OCI-LY7 (cell line): ENCODE data around the gene ORC3. TPM values are rescaled to one million over a fixed set of nuclear protein-coding genes. Genes with fewer than 3 reads are reported as not detected.
A peak's percentile ranks its signal among the peaks of the same experiment; 100 is the strongest.

Experiments used
- BruUV-seq: library from RNA; stranded (reverse); fragments of 400-500 nt; replicated peaks from 2 replicates; lab custom pipeline; 2021; lab: Mats Ljungman, UMichigan
- CTCF ChIA-PET: fragments of 300-600 bp; sonication (Branson Sonifier 250); formaldehyde crosslinking; loops from one replicate; lab custom pipeline; 2022; ENCODE audit warnings: antibody characterized with exemption; ENCODE audit not compliant: unreplicated experiment; lab: Charles Lee
- POLR2A ChIA-PET: fragments of 300-600 bp; sonication (Branson Sonifier 250); formaldehyde crosslinking; loops from one replicate; lab custom pipeline; 2022; ENCODE audit warnings: antibody characterized with exemption; lab: Charles Lee
- DNase-seq: peaks from one replicate; pipeline ENCODE4 v3.0.0-alpha.2; 2015; ENCODE audit warnings: low spot score
- H2AFZ ChIP-seq: fragments of 200-600 bp; sonication (generic), shearing (Covaris generic); 2 replicates; pipeline ENCODE4 v1.6.1; 2014; ENCODE audit warnings: mild to moderate bottlenecking, antibody characterized with exemption, low read length, moderate library complexity
- H3K27ac ChIP-seq: fragments of 200-600 bp; sonication (generic); 2 replicates; pipeline ENCODE4 v1.5.1; 2014; ENCODE audit warnings: mixed run types, low read depth, mild to moderate bottlenecking, moderate library complexity, low read length, inconsistent platforms; ENCODE audit not compliant: poor library complexity, severe bottlenecking
- H3K36me3 ChIP-seq: fragments of 200-600 bp; sonication (generic); 2 replicates; pipeline ENCODE4 v1.6.1; 2014; ENCODE audit warnings: mild to moderate bottlenecking, antibody characterized with exemption, low read length, moderate library complexity, mixed read lengths; ENCODE audit not compliant: insufficient read depth
- H3K4me1 ChIP-seq: fragments of 200-600 bp; sonication (generic); 2 replicates; pipeline ENCODE4 v1.5.1; 2014; ENCODE audit warnings: mild to moderate bottlenecking, low read length; ENCODE audit not compliant: insufficient read depth, poor library complexity, severe bottlenecking
- H3K4me2 ChIP-seq: fragments of 200-600 bp; sonication (generic); 2 replicates; pipeline ENCODE4 v1.6.1; 2014; ENCODE audit warnings: mild to moderate bottlenecking, low read length
- H3K4me3 ChIP-seq: fragments of 200-600 bp; sonication (generic); 2 replicates; pipeline ENCODE4 v1.5.1; 2014; ENCODE audit warnings: mild to moderate bottlenecking, low read depth, low read length; ENCODE audit not compliant: poor library complexity, severe bottlenecking
- H3K79me2 ChIP-seq: fragments of 200-600 bp; sonication (generic); 2 replicates; pipeline ENCODE4 v1.6.1; 2016; ENCODE audit warnings: low read depth, mild to moderate bottlenecking, low read length, moderate library complexity, mixed read lengths; ENCODE audit not compliant: insufficient read depth
- H3K9me2 ChIP-seq: fragments of 200-600 bp; sonication (generic); 2 replicates; pipeline ENCODE4 v1.6.1; 2016; ENCODE audit warnings: mild to moderate bottlenecking, low read length, mixed read lengths; ENCODE audit not compliant: insufficient read depth
- H3K9me3 ChIP-seq: fragments of 200-600 bp; sonication (generic); 2 replicates; pipeline ENCODE4 v1.6.1; 2014; ENCODE audit warnings: mild to moderate bottlenecking, mixed run types, low read length, mixed read lengths
- H4K20me1 ChIP-seq: fragments of 200-600 bp; sonication (generic); 2 replicates; pipeline ENCODE4 v1.6.1; 2014; ENCODE audit warnings: mild to moderate bottlenecking, antibody characterized with exemption, low read length, moderate library complexity, mixed read lengths; ENCODE audit not compliant: insufficient read depth
- CTCF ChIP-seq: fragments of 200-600 bp; sonication (generic); conservative IDR thresholded peaks from 2 replicates; pipeline ENCODE4 v1.5.1; 2014; ENCODE audit warnings: mild to moderate bottlenecking, antibody characterized with exemption, low read length, moderate library complexity, mixed read lengths
- EZH2phosphoT487 ChIP-seq: fragments of 200-600 bp; sonication (generic); IDR thresholded peaks from 2 replicates; pipeline ENCODE4 v1.6.1; 2018; ENCODE audit warnings: low read depth, borderline replicate concordance, mild to moderate bottlenecking, mixed run types, antibody characterized with exemption, low read length, moderate library complexity, mixed read lengths
- intact Hi-C: fragments of 100-400 bp; cut with micrococcal nuclease; formaldehyde crosslinking; loops from one replicate; pipeline ENCODE4 v1.10.0; 2022; ENCODE audit not compliant: unreplicated experiment
- total RNA-seq, 2 experiments: library from RNA; depleted of rRNA in 1 of 2; stranded (reverse); fragments of >200 nt in 1 of 2; shearing (Covaris generic) in 1 of 2; gene quantifications; 2 replicates each; pipeline ENCODE4 v1.2.3, GENCODE V29; 2014 to 2022

Gene ORC3
- total RNA-seq, 2 experiments from 2014 or later: 34.8 to 45.0 TPM

GRCh38 chr6:87673237-87673636, 83.3 kb downstream of the ORC3 start:
- Histone ChIP-seq H3K79me2 (peaks cover 21% of the 10 kb centered on the region; the same call in 1 of the 2 replicates), H3K9me2 (no peaks in the 10 kb centered on the region), H2AFZ (no peak overlapping the region), H3K27ac (no peak overlapping the region), H3K4me3 (no peak overlapping the region), H3K4me1 (peaks cover 10% of the 10 kb centered on the region), H3K4me2 (no peak overlapping the region), H4K20me1 (no peaks in the 10 kb centered on the region), H3K9me3 (no peaks in the 10 kb centered on the region), H3K36me3 (peaks cover 95% of the 10 kb centered on the region)
- ChIA-PET POLR2A (interaction anchor here (0.6 to 1.3 kb wide), 5 partner anchors 9 to 143 kb away, joined by 3 to 4 read pairs (median 4); no protein-coding TSS in a partner anchor), CTCF (no interaction called here)
- intact Hi-C loops: no loop called here
- no peak for TF ChIP-seq EZH2phosphoT487
- no peak for TF ChIP-seq CTCF
- DNase-seq: no peak
- no TSS peak for BruUV-seq

- H3K79me2 ChIP-seq: peaks cover 30% of the 10 kb centered on the region; the same call in 1 of the 2 replicates
- peaks cover 97% of the 10 kb centered on the region for H3K36me3 ChIP-seq
- no peak for DNase-seq
- H3K4me1 ChIP-seq: peaks cover 6% of the 10 kb centered on the region
- intact Hi-C loops: no loop called here
- no peak for TF ChIP-seq EZH2phosphoT487
- TF ChIP-seq CTCF: no peak
- H2AFZ ChIP-seq: no peak overlapping the region
- ChIA-PET POLR2A (interaction anchor here (1.3 kb wide), 1 partner anchor 8 kb away, joined by 4 read pairs; no protein-coding TSS in a partner anchor), CTCF (interaction anchor here (0.6 kb wide), 1 partner anchor 10 kb away, joined by 3 read pairs; no protein-coding TSS in a partner anchor)
- no peaks in the 10 kb centered on the region for H3K9me2 ChIP-seq
- H3K27ac ChIP-seq: no peak overlapping the region
- no TSS peak for BruUV-seq
- no peaks in the 10 kb centered on the region for H4K20me1 ChIP-seq
- H3K4me3 ChIP-seq: no peak overlapping the region
- no peaks in the 10 kb centered on the region for H3K9me3 ChIP-seq
- H3K4me2 ChIP-seq: no peak overlapping the region
Measured at GRCh38 chr6:87674290-87674689, 84.4 kb downstream of the ORC3 start.

- TSS peak; percentile 51 for BruUV-seq
- no peak for TF ChIP-seq EZH2phosphoT487
- TF ChIP-seq CTCF: no peak
- H3K27ac ChIP-seq: no peak overlapping the region
- no peak overlapping the region for H2AFZ ChIP-seq
- H3K36me3 ChIP-seq: peaks cover 97% of the 10 kb centered on the region
- peaks cover 39% of the 10 kb centered on the region; the same call in 1 of the 2 replicates for H3K79me2 ChIP-seq
- H3K9me2 ChIP-seq: no peaks in the 10 kb centered on the region
- peaks cover 4% of the 10 kb centered on the region for H3K4me1 ChIP-seq
- ChIA-PET CTCF (no interaction called here), POLR2A (no interaction called here)
- H3K9me3 ChIP-seq: no peaks in the 10 kb centered on the region
- DNase-seq: no peak
- intact Hi-C loops: no loop called here
- no peak overlapping the region for H3K4me3 ChIP-seq
- no peaks in the 10 kb centered on the region for H4K20me1 ChIP-seq
- no peak overlapping the region for H3K4me2 ChIP-seq
Measured at GRCh38 chr6:87675004-87675681, 85.2 kb downstream of the ORC3 start.
